ENCODE measurements around the gene SOWAHB.

Gene SOWAHB

GRCh38 chr4:76851375-76851774 is 46.6 kb downstream of the SOWAHB start:
- DNase-seq (ENCODE audit: low read depth) = no peak

- no peak for DNase-seq (ENCODE audit: low read depth)
Measured at GRCh38 chr4:76850010-76850441, 47.9 kb downstream of the SOWAHB start.

Measured in stimulated activated CD8-positive, alpha-beta memory T cell treated with anti-CD3 and anti-CD28 coated beads, Interleukin-15, amount 100 ng/mL, for 24 hours (primary cell).